Dedifferentiated amniotic fluid mesenchymal stem cell (primary cell): Measurements from ENCODE around the gene CECR2.

Source experiments
- DNase-seq: peaks from one replicate; pipeline ENCODE4 v3.0.0-alpha.2; 2016; ENCODE audit errors: extremely low spot score

CECR2 gene

DNA sequence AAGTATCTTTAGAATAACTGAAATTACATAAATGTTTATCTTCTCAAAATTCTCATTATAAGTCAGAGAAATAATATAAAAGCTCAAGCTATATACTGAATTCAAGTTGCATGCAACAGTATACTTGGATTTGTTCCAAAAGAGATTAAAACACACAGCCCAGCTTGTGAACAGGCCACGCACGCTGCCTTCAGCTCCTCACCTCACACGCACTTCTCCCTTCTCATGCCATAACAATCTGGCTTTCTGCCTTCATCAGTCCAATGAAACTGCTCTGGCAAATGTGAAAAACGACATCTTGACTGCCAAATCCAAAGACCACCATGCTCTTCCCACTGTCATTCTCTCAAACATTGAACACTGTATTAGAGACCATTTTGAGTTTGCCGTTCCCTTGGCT, 237.2 kb downstream of the CECR2 start:
- peak; percentile 21 for DNase-seq
